ENCODE results near the gene JMJD7.

DNA sequence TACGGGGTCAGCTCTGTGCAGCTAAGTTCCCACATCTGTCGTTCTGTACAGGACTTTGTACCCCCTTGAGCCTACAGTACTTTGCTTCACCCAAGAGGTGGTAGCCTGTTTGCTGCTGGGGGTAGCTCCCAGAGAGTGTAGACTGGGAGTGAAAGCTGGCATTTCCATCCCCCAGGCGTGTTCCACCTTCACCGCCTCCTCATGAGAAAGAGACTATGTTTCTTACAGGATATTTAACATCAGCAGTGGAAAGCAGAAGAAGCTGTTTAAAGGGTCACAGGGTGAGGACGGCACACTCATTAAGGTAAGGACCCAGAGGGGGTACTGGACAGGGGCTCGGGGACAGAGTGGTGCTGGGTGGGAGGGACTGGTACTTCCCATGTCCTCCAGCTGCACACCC is 10.1 kb upstream of the JMJD7 start:
- TF ChIP-seq, protein P1, sequence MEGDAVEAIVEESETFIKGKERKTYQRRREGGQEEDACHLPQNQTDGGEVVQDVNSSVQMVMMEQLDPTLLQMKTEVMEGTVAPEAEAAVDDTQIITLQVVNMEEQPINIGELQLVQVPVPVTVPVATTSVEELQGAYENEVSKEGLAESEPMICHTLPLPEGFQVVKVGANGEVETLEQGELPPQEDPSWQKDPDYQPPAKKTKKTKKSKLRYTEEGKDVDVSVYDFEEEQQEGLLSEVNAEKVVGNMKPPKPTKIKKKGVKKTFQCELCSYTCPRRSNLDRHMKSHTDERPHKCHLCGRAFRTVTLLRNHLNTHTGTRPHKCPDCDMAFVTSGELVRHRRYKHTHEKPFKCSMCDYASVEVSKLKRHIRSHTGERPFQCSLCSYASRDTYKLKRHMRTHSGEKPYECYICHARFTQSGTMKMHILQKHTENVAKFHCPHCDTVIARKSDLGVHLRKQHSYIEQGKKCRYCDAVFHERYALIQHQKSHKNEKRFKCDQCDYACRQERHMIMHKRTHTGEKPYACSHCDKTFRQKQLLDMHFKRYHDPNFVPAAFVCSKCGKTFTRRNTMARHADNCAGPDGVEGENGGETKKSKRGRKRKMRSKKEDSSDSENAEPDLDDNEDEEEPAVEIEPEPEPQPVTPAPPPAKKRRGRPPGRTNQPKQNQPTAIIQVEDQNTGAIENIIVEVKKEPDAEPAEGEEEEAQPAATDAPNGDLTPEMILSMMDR (IDR thresholded peaks at IDR 0.05) = no peak
- no peak for TF ChIP-seq POLR2A (IDR thresholded peaks at IDR 0.05)

Data from uterus (tissue), 2 donors.